Vagina (tissue), 2 donors: Measurements from ENCODE around the gene CUZD1.
"Not testable (repeated sequence)": the region's sequence is repeated elsewhere in the genome, so short reads cannot be mapped to it uniquely, and the experiment has no call there.

Experiments used
- CTCF ChIP-seq, 3 experiments: fragments of 450-650 bp in 2 of 3; fragments of 200-600 bp in 1 of 3; sonication (generic) in 1 of 3; IDR thresholded peaks; one replicate each; pipeline ENCODE4 v1.5.1; 2017 to 2019; ENCODE audit warnings: antibody characterized with exemption in 3 of 3, mild to moderate bottlenecking in 2 of 3, moderate library complexity in 2 of 3
- POLR2A ChIP-seq, 2 donors: fragments of 450-650 bp; IDR thresholded peaks; one replicate each; pipeline ENCODE4 v1.6.1; 2017; ENCODE audit warnings: antibody characterized with exemption in 2 of 2, mild to moderate bottlenecking in 2 of 2, moderate library complexity in 2 of 2

- not testable (repeated sequence) for TF ChIP-seq CTCF, POLR2A (IDR thresholded peaks at IDR 0.05)
Measured at GRCh38 chr10:122871947-122872346, 26.3 kb upstream of the CUZD1 start.
